HG02678 (cell line): Measurements from ENCODE around the gene RNF39.
A peak's percentile ranks its signal among the peaks of the same experiment; 100 is the strongest.

Experiments
- ATAC-seq: cut with Tn5 transposase; IDR thresholded peaks from one replicate; pipeline ENCODE4 v1.9.1; 2021; ENCODE audit warnings: mild to moderate bottlenecking, moderate library complexity; ENCODE audit not compliant: unreplicated experiment

RNF39 gene

GRCh38 chr6:30097902-30098768, 22.6 kb upstream of the RNF39 start:
- no peak for ATAC-seq

DNA sequence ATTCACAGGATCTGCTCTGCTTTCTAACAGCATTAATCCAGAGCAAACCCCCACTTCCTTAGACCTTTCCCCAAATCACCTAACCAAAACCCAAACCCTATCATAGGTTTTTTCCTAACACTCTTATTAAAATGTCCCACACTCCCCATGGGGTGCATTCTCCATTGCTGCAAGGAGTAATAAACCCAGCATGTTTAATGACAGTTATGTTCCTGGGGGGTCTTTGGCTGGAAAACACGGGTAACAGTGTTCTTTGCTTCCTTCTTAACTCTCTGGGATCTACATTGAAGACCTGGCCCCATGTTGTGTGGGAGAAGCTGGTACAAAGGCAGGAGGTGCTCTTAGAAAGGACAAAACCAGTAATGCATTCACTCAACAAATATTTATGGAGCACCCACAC, 21.3 kb upstream of the RNF39 start:
- no peak for ATAC-seq

DNA sequence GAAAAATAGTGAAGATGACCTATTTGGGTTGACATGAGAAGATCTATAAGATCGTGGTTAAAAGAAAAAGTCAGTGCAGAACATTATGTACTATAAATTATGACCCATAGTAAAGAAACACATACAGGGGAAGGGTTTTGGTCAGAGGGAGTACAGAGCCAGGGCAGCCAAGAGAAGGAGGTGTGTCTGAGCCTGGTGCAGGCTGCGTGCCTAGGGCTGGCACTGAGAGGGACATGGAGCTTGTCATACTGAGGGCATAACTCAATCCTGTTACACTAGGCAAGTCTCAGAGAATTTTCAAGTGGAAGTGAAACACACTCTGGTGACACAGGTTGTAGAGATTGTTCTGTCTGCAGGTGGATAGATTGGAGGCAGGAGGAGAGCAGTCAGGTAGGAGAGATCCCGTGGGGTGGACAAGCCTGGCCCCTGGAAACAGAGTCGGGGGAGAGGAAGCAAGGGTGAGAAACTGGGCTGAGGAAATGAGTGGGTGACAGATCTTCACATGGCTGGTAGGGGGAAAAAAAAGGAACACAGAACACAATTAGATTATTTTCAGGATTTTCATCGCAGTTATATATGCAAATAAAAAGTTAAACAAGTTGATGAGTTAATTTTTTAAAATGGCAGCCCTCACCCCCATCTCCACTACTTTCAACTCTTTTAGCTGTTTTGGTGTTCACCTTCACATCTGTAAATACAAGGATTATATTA, 18.5 kb upstream of the RNF39 start:
- ATAC-seq = no peak

- no peak for ATAC-seq
Observed at GRCh38 chr6:30092852-30093543, 17.4 kb upstream of the RNF39 start.

DNA sequence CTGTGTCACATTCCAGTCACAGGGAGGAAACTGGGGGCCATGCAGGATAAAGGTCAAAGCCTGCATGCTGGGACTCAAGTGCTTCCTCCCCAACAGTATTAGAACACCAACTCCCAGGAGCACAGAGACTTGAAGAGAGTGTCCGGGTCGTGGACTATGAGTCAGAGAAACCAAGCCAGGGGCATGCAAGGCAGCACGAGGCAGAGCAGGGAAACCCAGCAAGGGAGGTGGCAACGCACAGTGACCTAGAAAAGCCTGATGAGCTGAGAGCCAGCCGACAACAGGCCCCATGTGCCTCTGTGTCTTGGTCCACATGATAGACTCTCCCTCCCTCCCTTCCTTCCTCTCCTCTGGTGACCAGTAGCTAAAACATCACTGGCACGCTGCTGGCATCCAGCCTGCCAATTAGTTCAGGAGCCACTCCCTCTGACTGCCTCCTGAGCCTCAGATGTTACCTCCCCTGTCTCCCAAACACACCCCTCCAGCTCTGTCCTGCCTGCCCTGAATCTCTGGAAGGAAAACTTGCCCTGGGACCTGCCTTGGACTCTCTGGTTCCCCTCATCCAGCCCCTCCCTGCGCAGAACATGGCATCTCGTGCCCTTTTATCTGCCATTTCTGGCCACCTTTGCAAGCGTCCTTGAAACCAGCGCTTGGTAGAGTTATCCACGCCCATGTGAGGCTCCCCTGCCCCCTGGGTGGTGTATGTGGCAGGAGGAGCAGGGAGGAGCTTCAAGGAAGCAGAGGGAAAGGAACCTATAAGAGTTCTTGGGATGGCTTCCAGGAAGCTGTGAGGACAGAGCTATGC, 16.2 kb upstream of the RNF39 start:
- no peak for ATAC-seq

DNA sequence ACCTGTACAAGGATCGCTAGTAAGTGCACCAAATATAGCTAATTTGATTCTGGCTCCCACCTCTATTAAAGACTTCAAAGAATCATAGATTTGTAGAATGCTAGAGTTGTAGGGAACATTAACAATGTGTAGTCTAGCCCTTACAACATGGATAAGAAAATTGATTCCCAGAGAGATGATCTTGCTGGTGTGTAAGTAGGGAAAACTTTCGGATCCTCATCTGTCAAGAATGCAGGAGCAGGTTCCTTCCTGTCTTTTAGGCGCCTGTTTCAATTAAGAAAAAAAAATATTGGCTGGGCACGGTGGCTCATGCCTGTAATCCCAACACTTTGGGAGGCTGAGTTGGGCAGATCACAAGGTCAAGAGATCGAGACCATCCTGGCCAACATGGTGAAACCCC, 12.3 kb upstream of the RNF39 start:
- ATAC-seq = no peak

DNA sequence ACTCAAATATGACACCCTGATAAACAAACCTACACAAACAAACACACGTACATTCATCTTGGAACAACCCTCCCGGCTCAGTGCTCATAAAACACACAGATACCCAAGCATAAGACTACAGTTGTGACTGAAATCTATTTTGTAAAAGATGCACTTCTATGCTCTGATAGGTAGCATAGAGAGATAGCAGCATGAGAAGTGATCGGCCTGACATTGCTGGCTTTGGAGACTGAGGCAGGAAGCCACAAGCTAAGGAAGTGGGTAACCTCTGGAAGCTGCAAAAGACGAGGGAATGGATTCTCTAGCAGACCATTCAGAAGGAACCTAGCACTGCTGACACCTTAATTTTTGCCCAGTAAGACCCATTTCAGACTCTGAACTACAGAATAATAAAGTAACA, 1.6 kb upstream of the RNF39 start:
- no peak for ATAC-seq

DNA sequence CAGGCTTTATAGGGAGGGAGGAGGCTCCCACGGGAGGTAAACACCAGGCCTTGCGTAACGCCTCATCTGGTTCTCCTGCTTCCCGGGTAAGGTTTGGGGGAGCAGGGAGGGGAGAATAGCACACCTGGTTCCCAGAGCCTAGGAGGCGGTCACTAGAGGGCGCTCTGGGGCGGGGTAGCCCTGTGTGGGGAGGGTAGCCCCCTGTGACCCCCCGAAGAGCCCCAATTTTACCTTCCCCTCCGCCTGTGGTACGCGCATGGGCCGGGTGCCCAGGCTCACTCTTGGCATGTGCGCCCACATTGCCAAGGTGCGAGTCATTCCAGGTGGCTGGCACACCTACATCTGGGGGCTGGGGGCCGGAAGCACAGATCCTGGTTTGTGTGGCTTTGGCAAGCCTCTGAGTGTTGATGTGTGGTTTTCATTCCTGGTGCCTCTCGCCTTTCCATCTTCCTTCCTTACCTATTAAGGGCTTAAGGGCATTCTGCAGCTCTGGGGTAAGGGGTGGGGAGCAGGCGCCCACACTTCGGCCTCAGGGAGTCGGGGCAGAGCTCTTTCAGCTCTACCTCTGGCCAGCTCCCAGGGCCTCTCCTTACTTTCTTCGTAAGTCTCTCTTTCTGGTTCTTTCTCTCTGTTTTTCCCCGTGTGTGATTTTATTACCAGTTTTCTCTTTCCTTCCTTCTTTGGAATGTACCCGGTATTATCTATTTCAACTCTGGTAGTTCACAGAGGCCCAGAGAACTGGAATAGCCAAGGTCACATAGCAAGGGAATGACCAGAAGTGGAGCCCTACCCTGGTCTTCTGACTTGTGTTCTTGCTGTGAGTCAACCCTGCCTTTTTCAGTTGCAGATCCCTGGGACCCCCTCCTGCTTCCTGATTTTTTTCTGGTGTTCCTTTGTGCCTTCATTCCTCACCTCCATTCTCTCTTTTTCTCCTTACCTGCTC, 492 bp upstream of the RNF39 start:
- ATAC-seq = no peak

GRCh38 chr6:30074331-30075093, 1.1 kb downstream of the RNF39 start:
- no peak for ATAC-seq

DNA sequence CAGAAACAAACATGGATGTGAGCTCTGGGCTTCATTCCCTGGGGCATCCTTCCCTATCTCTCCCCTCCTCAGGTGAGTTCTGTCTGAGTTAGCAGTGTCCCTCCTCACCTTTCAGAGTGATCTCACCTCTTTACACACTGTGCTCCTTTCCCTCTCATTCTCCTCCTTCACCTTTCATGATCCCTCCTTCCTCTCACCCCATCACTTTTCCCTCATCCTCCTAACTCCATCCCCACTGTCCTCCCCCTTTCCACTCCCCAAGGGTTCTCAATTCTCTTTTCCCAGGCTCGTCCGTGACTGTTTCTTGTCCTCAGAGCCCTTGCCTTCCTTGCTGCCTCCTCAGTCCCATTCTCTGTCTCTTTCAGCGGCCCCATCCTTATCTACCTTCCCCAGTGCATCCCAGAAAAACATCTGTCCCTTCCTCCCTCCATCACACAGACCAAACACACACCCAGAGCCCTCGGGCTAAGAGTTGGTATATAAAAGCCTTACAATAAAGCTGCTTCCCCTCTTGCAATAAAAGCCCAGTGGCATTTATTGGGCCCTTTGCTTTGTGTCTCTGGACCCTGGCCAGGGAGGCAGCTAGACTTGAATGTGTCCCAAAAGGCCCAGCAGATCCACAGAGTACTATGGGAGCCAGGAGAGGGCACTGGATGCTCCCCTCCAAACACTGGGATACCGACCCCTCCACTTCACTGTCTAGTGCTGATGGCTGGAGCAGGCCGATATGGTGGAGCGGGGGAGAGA, 1.9 kb downstream of the RNF39 start:
- no peak for ATAC-seq

- ATAC-seq = no peak
Observed at GRCh38 chr6:30071858-30072257, 3.7 kb downstream of the RNF39 start.

DNA sequence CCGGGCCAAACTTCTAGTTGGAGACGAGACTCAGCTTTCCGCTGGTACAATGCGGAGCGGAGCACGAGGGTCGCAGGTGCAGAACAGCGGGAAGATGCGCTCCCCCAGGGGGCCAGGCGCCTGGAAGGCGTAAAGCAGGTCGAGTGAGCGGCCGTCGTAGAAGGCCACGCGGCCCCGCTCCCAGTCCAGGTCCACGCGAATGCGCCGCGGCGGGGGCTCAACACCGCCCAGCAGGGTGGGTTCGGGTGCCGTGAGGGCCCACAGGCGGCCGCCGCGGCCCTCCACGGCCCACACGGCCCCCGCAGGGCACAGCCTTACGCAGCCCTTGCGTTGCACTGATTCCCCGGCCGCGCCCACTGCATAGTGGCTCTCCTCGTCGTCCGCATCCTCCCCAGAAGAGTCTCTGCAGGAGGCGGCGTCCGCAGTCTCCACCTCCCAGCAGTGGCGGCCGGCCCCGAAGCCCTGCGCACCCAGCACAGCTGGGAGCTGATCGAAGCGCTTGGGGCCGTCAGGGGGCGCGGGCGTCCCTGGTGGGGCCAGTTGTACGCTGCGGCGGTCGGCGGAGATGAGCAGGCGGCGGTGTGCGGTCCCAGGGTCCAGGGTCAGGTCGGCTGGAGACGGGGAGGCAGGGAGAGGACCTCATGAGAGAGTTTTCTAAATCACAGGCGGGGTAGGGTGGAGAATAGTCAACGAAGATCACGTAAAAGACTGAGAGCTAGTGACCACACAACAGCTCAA, 4.3 kb downstream of the RNF39 start:
- no peak for ATAC-seq

DNA sequence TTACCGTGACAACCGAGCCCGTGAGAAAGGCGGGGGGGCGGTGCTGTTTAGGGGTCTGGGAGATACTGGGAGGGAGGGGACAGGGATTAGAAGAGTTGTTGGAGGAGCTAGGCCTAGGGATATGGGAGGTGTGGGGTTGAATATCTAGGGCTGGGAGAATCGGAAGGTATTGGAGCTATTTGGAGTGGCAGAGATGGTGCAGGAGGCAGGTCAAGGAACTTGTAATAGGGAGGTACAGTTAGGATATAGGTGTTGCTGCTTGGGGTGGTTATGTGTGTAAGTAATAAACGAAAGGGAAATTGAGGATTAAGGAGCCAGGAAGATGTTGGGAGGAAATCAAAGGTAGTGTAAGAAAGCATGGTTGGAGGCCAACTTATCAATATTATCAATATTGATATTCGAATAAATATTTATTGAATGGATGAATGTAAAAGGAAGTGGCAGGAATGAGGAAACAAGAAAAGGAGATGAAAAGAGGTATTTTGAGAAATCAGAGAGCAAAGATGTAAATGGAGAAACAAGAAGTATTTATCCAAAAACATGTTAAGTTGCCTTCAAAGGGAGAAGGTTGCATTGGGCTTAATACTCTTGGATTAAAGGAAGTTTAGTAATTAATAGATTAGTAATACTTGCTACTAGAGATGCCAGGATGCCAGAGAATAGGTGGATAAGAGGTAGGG, 8.0 kb downstream of the RNF39 start:
- no peak for ATAC-seq

- peak; percentile 95 for ATAC-seq
Observed at GRCh38 chr6:30066577-30067459, 8.8 kb downstream of the RNF39 start, which contains the start of gene PPP1R11. Gene PPP1R11 (plus strand): TSS chr6:30067198. CDS start chr6:30067411, 213 bp downstream.

GRCh38 chr6:30066082-30066481, 9.5 kb downstream of the RNF39 start:
- no peak for ATAC-seq

- ATAC-seq = no peak
Observed at GRCh38 chr6:30063315-30063714, 12.3 kb downstream of the RNF39 start.
